Middle frontal gyrus (tissue), 1 donor: ENCODE measurements around the gene MMP24OS.
A peak's percentile ranks its signal among the peaks of the same experiment; 100 is the strongest.
"Not testable (repeated sequence)": the region's sequence is repeated elsewhere in the genome, so short reads cannot be mapped to it uniquely, and the experiment has no call there.

ENCODE experiments used
- DNase-seq: peaks from one replicate; pipeline ENCODE4 v3.0.0-alpha.2; 2015; ENCODE audit warnings: low spot score; ENCODE audit errors: extremely low spot score

MMP24OS gene

DNA sequence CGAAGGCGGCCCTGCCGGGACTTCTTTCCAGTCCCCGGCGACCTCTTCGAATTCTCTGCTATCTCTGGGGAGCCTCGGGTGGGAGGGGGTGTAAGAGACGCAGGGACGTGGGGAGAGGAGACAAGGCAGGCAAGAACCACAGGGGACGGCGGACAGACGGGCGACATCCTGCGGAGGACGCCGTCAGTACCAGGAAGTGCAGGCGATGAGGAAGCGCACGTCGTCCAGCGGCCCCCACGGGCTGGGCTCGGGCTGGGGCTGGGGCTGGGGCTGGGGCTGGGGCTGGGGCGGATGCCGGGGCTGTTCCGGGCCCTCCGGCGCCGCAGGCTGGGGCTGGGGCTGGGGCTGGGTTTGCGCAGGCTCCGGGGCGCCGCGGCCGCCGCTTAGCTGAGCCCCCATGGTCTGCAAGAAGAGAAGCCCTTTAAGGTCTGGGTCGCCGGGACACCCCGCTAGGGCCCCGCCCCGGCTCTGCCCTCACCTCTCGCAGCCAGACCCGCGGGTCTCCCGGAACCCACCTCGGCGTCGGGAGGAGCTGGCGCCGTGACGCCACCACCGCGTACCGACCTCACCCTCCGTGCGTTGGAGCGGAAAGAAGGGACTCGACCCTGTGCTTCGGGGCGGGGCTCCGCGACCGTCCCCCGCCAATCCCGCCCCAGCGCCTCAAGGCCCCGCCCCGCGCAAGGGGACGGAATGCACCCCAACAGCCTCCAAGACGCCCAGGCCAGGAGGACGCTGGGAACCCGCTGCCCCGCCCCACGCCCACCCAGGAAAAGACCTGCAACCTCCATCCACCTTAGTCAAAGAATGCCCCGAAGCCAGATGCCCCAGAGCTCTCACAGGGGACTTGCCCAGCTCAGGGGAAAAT, at the start of gene MMP24OS:
Gene MMP24OS (minus strand): TSS at position 592 of the 865 bp plus-strand sequence. CDS start 193 bp downstream, at position 399.
- peak; percentile 84 for DNase-seq

DNA sequence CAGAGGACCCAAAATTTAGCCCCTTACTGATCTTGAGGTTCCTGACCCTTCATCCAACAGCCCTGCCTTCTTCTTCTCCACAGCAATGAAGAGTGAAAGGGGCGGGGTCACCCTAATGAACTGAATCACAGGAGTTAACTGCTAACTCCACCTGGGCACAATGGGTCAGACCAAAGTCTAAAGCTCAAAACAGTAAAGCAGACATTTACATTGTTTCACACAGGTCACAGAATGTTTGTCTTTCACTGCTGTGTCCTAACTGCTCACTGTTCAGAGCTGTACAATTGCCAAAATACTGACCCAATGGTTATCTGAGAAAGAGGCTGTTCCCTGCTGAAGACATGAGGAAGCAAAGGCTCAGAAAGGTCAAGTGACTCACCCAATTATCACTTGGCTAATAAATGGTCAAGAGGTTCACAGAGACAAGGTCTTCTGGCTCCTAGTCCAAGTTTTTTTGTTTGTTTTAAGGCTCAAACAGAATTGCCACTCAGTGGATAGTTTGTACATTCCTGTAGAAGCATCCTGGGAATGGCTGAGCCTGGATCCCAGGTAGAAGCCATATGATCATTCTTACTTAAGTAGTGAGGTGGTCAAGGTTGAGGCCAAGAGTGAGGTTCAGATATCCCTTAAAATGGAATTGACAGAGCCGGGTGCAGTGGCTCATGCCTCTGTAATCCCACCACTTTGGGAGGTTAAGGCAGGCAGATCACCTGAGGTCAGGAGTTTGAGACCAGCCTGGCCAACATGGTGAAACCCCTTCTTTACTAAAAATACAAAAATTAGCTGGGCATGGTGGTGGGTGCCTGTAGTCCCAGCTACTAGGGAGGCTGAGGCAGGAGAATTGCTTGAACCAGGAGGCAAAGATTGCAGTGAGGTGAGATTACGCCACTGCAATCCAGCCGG, 49.4 kb upstream of the MMP24OS start:
- no peak for DNase-seq

DNA sequence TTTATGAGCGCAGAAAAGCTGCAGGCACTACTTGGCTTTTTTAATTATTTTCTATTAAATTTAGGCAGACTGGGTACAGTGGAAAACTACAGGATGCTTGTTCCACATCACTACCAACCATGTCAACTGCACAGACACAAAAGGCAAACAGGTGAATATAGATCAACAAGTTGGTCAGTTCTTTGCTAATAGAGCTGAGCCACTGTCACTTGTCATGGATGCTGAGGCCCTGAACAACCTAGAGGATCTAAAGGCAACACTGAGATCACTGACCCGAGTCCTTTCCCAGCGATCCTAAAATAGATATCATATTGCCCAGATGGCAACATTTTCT, 48.8 kb upstream of the MMP24OS start:
- no peak for DNase-seq

DNA sequence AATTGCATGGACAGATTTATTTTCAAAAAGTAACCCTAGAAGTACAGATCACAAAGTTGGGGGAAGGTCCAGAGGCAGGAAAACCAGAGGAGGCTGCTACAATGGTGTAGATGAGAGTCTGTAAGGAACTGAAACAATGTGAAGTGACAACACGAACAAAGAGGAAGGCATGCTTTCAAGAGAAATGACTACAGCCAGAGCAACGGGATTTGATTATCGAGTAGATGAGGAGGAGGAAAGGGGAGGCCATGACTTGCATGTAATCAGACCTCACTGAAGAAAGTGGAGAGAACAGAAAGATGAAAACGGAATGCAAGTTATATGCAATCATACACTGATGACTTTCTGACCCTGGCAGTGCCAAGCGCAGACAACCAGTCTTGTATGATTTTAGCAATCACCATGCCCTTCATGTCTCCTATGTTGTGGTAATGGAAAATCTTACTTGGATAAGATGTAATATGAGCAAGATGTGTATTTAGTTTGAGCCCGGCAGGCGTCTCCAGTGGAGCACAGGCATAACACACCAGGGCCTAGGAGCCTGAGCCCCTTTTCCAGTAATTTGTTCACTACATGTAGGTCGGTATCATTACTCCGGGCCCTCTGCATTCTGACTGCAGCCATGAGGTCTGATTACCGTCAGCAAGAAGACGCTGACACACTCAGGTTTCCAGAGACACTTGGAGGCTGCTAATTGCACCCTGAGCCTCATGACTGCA, 48.3 kb upstream of the MMP24OS start:
- no peak for DNase-seq

DNA sequence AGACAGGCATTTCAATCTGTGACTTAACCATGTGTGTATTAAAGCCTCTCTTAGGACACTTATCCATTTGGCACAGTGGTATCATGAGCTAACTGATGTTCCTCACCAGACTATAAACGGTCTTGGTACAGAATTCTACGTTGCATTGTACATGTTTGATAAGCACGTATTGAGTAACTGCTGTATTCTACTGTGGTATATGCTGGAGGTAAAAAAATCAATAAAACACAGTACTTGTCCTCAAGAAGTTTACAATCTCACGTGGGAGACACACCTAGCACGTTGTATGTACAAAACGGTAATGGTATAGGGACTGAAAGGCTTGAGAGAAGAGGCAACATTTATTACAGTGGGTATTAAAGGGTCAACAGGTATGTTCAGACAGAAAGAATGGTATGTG, 47.5 kb upstream of the MMP24OS start:
- DNase-seq: no peak

DNA sequence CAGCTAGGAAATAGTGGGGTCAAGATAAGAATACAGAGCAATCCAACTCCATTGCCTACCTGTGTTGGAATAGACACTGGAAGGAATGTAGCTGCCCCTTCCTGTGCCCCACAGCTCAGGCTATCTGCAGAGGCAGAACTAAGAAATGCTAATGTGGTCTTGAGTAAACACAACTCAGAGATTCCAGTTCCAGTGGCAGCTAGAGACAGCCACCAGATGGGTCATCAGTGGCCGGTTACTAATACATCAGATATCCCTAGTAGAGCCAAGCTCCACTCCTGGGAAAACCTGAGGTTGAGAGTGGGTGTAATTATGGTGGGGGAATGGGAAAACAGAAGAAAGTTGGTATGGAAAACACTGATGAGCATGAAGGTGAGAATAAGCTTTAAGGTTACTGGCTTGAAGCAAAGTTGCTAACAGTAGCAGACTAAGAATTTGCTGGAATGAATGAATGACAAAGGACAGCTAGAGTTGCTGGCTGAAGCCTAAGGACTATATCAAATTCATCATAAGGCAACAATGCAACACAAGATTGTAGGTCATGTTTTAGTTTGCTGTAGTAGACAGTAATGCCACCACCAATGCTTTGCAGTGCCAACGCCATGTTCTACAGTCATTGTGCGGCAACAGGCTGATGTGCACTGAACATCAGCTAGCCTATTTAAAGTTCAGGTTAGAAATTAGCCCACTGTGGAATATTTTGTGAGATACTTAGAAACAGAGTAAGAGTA, 42.6 kb upstream of the MMP24OS start:
- no peak for DNase-seq

DNA sequence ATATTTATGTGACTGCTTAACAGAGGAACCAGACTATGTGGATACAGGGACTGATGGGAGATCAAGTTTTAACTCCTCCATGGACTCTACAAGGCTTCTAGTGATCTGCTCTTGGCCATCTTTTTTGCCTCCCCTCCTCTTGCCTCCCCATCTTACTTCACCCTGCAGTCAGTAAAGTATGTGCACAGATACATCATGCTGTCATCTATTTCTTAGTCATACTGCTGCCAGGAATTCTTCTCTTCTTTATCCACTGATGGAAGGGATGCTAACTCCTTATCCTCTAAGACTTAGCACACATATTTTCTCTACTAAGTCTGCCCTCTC, 41.9 kb upstream of the MMP24OS start:
- no peak for DNase-seq

DNA sequence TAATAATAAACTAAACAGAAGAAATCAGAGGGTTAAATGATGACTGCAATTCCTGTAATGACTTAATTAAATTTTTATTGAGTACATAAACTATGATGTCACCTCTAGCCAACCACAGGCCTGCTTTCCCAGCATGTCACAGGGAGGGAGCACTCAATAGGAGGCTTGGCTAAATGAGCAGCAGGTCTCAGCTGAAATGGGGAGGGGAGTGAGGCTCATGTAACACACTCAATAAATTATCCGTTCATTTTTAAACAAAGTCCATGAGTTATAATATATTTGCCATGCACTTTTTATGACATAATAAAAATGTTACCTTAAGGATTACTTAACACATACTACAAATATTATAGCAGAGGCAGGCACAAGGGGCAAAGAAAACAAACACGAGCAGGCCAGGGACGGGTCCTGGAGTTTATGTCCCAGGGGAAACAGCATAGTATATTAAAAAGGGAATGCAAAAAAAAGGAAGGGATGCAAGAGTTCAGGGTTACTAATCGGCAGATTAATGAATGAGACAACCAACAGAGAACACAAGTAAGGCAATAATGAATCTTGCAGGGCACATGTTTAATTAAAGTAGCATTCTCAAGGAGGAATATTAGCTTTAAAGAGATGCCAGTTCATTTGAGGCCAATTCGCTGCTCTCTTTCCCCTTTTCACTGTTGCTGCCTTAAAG, 41.4 kb upstream of the MMP24OS start:
- no peak for DNase-seq

DNA sequence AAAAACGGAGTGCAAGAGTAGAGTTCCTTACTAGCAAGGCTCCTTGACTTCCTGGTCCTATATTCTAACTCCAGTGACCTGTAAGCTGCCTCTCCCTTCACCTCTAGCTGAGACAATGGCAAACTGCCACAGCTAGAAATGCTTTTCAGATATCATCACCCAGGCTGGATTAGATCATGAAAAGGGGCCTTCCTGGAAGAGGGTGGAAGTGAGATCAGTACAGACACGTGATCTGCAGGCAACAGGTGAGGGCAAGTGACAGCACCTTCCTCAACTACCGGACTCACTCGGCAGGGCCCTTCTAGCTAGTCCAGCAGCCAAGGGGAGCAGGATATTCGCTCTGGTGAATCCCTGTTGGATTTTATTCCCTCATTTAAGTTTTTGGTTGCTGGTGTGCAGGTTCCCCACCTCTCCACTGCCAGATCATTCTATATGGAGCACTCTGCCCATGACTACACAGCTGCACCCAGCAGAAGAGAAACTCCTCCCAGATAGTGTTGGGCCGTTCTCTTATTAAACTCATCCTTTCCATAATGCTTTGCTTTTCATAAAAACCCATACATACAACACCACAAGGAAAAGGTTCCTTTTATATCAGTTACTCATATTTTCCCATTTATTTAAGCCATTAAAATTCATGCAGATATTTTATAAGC, 40.7 kb upstream of the MMP24OS start:
- no peak for DNase-seq

DNA sequence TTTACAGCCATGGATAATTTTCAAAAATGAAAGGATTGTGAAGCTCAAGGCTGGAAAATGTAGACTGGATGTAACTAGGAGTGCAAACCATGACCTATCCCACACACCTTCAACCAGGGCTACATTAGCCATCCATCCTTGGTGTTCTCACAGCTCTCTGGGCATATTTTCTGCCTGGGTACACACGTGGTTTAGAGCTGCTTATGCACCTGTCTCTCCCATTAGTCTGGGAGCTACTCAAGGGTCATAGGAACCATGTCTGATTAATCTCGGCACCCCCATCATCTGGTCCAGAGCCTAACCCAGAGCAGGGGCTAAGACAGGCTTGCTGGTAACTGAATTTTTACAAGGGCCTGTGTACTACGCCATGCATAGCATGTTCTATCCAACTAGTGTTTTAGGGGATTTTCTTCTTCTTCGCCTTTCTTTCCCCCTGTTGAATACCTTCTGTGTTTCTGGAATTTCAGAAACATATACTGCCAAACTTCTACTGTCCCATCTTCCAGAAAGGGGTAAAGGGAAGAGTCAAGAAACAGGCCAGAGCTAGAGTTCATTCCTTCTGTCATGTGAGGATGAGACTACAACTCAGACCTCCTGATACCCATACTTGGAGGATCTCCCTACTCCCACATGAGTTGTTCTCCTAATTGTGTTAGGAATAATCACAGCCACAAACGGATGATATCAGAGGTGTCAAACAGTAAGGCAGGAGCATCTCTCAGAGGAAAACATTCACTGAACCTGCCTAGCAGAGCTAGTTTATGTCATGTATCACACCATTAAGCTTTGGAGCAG, 39.7 kb upstream of the MMP24OS start:
- DNase-seq: no peak

DNA sequence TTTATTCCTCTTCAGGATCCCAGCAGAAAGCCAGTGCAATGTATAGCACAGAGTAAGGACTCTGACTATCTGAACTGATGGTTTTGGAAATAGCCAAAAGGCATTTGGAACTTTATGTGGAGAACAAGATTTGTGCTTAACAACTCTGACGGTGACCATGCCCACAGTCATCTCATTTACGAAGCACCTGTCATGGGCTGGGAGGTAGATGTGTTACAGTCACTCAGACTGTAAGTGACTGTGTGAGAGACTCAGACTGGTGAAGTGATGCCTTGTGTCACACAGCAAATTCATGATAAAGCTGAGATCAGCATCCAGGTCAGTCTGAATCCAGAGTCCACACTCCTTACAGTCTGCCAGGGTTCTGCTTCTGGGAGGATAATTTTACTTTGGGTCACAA, 38.2 kb upstream of the MMP24OS start:
- DNase-seq: no peak

DNA sequence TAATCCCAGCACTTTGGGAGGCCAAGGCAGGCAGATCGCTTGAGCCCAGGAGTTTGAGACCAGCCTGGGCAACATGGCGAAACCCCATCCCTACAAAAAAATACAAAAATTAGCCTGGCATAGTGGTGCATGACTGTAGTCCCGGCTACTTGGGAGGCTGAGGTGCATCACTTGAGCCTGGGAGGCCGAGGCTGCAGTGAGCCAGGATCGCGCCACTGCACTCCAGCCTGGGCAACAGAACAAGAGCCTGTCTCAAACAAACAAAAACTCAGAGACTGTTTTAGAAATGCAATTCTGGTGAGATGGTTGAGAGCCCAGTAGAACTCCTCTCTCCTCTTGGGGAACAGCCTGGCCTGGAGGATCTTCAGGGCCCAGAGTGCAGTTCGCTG, 37.7 kb upstream of the MMP24OS start:
- DNase-seq: not testable (repeated sequence)

DNA sequence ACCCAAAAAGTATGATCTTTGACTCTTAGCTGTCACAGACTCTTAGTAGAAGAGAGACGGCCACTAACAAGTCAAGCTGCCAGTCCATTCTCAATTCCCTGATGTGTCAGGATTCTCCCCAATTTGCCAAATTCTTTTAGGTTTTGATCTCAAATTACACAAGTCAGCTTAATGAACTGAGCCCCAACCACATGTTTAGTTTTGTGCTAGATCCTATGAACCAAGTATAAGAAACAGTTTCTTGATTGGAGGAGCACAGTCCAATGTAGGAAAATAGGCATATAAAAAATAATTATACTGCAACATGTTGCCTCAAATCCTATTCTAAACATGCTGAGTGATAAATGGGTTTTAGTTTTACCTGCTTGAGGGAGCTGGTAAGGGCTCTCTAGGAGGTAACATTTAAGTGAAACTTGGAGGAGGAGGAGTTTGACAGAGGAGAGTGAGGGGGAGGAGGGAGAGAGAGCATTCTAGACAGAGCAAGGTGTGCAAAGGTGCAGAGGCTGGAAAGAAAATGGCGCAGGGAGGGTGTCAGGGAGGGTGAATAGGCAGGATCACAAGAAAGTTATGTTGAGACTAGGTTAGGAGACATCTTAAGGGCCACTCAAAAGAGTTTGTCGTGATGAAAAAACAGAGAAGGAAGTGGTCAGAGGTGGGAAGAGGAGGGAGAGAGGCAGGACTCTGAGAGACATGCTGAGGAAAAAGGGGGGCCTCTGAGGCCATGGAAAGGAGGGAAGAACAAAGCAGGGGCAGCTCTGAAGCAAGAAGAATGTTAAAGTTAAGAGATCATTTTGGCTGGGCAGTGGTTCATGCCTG, 37.1 kb upstream of the MMP24OS start:
- no peak for DNase-seq

DNA sequence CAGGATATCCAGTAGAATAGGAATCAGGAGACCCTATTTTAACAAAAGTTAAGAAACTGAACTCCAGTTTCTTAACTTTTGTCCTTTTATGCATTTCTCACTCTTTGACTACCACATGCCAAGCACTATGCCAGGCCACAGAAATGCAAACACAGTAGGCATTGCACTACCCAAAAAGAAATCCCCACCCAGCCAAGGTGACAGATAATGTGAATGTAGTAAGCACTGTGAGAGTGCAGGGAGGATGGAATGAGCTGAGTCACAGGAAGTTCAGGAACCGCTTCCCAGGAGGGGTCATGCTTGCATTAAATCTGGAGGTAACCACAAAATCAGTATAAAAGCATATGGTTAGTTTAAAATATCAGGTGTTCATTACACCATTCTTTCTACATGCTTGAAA, 34.4 kb upstream of the MMP24OS start:
- no peak for DNase-seq

DNA sequence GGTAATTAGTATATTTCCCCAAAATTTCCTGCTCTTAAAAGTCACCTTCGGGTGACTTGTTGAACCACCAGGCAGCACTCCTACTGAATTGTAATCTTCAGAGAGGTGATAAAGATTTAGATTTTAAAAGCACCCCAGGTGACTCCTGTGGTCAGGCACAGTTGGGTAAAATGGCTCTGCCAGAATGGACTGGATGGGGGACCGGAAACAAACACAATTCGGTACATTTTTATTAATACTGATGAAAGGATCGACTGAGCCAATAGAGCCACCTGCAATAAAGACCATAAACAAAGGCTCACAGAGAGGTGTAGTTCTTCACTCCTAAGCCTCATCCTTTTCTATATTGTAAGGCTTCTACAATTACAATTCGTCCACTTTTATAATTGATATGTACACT, 33.9 kb upstream of the MMP24OS start:
- DNase-seq: no peak

DNA sequence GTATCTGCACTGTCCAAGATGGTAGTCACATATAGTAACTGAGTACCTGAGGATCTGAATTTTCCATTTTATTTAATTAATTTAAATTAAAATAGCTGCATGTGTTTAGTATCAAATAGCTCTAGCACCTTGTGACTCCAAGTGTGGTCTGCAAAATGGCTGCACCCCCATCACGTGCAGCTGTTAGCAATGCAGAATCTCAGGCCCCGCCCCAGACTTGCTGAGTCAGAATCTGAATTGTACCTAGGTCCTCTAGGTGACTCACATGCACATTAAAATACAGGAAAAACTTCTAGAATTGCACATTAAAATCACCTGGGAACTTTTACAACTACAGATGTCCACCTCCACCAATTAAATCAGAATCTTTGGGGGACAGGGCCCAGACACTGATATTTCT, 33.5 kb upstream of the MMP24OS start:
- no peak for DNase-seq

DNA sequence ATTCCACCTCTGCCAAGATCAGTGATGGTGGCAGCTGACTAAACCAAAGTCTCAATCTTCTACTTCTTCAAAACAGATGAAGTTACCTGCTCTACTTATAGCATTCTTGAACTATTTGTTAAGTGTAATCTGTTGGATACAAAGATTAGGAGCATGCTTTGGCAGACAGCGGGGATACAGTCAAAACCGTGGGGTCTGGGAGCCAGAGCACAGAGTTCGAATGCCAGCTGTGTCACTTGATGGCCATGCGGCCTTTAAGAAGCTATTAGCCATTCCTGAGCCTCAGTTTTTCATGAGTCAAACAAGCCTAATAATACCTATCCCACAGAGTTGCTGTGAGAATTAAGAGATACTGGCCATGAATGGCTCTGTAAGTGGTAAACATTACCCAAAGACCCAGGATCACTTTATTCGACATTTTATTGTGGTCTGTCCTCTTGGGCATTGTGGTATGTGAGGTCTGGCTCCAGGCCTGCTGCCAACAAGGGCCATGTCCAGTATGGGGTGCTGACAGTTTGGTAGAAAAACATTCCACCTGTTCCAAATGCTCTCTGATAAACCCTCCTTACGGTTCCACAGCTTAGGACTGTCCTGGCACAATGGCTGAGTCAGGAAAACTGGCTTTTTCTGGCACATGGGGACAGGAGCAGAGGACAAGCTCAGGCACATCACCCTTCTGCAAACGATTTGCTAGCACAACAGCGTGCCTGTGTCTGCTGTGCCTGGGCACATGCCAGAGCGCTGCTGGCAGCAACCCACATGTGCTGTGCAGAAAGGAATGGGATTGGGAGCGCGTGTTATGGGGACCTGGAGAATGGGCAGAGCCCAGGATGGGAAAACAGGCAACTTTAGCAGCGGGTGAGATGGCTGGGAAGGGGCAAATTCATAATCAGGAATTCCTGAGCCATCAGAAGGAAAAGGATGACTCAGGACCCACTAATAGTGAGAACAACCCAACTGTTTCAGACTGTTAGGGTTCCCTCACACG, 30.0 kb upstream of the MMP24OS start:
- peak; percentile 24 for DNase-seq
